HG03565 (cell line): ENCODE data around the gene OR10H5.
"Not testable (repeated sequence)": the region's sequence is repeated elsewhere in the genome, so short reads cannot be mapped to it uniquely, and the experiment has no call there.

ENCODE experiments used
- ATAC-seq: cut with Tn5 transposase; IDR thresholded peaks from one replicate; pipeline ENCODE4 v1.9.1; 2021; ENCODE audit warnings: mild to moderate bottlenecking, moderate library complexity; ENCODE audit not compliant: unreplicated experiment

The OR10H5 gene

GRCh38 chr19:15843203-15843893, 55.9 kb downstream of the OR10H5 start:
- no peak for ATAC-seq

GRCh38 chr19:15843894-15844222, 56.4 kb downstream of the OR10H5 start:
- not testable (repeated sequence) for ATAC-seq

GRCh38 chr19:15846923-15847322, 59.5 kb downstream of the OR10H5 start:
- no peak for ATAC-seq

GRCh38 chr19:15850385-15850784, 62.9 kb downstream of the OR10H5 start:
- no peak for ATAC-seq
